GM18861 (cell line): Measurements from ENCODE around the gene SPATA3.
A peak's percentile ranks its signal among the peaks of the same experiment; 100 is the strongest.
"Not testable (repeated sequence)": the region's sequence is repeated elsewhere in the genome, so short reads cannot be mapped to it uniquely, and the experiment has no call there.

ENCODE experiments used
- ATAC-seq: cut with Tn5 transposase; IDR thresholded peaks from one replicate; pipeline ENCODE4 v1.9.1; 2021; ENCODE audit not compliant: unreplicated experiment

Gene SPATA3

GRCh38 chr2:230968314-230968713 is 27.6 kb upstream of the SPATA3 start:
- not testable (repeated sequence) for ATAC-seq

- no peak for ATAC-seq
Measured at GRCh38 chr2:230968921-230969658, 26.8 kb upstream of the SPATA3 start.

DNA sequence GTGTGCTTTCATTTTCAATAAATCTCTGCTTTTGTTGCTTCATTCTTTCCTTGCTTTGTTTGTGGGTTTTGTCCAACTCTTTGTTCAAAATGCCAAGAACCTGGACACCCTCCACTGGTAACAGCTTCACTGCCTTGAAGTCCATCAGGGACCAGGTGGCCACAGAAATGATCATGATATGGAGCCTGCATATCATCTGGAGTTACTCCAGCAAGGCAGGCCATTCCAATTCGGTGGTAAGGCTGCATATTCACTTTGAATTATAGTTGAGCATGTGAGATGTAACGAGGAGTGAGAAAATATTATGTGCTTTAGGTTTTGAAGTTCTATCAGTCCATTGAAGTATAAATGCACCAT is 26.3 kb upstream of the SPATA3 start:
- no peak for ATAC-seq

GRCh38 chr2:230972046-230972445 is 23.9 kb upstream of the SPATA3 start:
- no peak for ATAC-seq

DNA sequence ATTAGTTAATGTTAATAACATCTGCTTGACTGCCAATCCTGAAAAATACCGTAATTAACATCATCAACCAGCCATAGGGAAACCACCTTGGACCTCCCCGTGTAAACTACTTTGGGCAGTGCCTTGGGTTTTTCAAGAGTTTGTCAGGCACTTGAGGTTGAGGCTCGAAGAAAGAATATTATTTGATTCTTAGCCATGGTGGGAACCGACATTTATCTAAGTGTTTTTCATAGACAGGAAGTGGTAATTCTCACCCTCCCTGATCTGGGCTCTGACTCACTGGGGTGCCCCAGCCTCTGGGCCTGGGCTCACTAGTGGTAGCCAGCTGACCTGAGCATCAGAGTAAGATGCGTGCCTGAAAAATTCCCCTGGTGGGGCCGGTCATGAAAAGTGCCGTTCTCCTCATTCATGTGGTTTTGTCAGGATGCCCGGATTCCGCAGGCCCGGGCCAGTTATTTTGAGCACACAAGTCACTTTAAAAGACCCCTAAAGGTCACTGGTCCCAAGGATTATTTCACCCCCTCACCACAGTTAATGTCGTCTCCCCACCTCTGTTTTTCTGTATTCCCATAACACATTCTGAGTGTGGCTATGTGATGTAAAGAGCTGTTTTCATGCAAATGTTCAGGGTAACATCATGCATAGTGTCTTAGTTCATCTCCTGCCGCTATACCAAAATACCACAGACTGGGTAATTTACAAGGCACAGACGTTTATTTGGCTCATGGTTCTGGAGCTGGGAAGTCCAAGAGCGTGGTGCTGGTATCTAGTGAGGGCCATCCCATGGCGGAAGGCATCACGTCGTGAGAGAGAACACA is 21.6 kb upstream of the SPATA3 start:
- peak; percentile 78 for ATAC-seq

GRCh38 chr2:230975927-230976326 is 20.0 kb upstream of the SPATA3 start:
- no peak for ATAC-seq

DNA sequence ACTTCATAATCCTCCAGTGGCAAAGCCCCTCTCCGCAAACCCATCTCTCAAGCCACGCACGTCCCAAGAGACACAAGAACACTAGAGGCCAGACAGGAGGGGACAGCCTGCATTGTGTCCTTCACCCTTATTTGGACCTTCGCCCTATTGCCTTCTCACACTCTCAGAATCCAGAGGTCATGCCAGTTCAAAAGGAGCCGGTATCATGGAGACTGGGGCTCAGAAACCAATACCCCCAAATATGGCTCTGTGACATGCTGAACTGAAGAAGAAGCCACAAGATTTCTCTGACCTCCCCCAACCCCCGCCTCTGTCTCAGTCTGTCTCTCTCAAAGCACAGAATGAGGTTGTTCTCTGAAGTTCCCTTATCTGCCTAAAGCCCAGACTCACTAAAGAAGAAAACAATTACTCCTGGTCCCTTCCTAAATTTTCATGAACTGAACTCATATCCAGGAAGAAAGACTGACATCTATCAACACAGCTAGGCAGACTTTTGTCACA is 19.2 kb upstream of the SPATA3 start:
- no peak for ATAC-seq

- ATAC-seq = no peak
Measured at GRCh38 chr2:230980468-230980867, 15.5 kb upstream of the SPATA3 start.

GRCh38 chr2:230981704-230982103 is 14.2 kb upstream of the SPATA3 start:
- no peak for ATAC-seq

DNA sequence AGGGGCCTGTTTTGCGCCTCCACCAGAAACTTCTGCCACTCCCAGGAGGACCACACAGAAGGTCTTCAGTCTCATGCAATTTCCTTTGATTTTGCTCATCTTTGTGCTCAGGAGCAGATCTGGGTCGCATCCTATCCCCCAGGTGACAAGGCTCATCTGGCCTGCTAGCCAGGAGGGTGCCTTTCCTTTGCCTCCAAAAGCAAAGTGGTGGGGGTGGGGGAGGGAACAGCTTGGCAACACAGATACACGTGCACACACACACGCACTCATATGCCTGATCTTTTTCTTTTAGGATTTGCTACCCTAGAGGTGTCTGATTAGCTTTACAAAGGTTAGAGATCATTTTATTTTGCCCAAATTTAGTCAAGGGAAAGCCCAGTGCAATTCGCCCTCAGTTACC is 13.8 kb upstream of the SPATA3 start:
- no peak for ATAC-seq

- ATAC-seq = no peak
Measured at GRCh38 chr2:230982528-230982927, 13.4 kb upstream of the SPATA3 start.

DNA sequence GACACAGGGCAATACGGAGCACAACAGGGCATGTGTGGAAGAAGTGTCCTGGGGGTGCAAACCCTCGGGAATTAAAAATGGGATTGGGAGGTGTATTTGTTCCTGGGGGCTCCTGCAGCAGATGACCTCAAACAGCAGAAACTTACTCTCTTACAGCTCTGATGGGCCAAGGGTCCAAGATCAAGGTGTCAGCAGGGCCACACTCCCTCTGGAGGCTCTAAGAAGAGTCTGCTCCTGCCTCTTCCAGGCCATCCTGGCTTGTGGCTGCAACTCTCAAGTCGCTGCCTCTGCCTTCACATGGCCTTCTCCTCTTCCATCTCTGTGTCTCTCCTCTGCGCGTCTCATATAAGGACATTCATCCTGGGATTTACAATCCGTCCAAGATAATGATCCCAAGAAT is 12.4 kb upstream of the SPATA3 start:
- ATAC-seq = no peak

DNA sequence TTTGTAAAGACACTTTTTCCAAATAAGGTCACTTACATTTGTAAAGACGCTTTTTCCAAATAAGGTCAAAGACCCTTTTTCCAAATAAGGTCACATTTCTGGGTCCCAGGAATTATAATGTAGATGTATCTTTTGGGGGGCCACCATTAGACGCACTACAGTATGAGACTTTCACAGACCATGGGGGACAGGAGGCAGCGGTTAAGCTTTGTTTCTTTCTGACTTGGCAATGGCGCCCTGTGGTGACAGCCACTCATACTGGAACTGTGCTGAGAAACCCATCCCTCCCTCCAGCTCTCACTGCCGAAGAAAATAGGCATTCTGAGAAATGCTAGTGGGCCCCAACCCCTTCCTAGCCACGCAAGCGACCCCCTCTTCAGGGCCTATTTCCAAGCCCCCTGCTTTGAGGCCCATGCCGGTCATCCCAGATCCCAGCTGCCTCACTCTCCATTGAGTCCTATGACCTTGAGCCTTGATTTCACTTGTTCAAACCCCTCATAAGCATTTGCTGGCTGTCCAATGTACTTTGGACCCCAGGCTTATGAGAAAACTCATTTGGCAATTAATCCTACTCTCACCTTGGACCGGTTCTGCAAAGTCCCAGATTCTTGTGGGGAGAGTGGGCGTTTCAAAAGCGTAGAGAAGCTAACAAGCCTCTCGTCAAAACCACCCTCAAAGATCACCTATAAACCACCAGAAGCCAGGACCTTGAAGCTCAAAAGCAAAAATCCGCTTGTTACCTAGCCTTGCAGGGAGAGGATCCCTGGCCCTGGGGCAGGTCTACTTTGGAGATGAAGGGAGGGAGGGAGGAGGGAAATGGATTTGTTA is 11.3 kb upstream of the SPATA3 start:
- ATAC-seq = peak; percentile 66

- ATAC-seq = no peak
Measured at GRCh38 chr2:230985519-230986231, 10.2 kb upstream of the SPATA3 start.

DNA sequence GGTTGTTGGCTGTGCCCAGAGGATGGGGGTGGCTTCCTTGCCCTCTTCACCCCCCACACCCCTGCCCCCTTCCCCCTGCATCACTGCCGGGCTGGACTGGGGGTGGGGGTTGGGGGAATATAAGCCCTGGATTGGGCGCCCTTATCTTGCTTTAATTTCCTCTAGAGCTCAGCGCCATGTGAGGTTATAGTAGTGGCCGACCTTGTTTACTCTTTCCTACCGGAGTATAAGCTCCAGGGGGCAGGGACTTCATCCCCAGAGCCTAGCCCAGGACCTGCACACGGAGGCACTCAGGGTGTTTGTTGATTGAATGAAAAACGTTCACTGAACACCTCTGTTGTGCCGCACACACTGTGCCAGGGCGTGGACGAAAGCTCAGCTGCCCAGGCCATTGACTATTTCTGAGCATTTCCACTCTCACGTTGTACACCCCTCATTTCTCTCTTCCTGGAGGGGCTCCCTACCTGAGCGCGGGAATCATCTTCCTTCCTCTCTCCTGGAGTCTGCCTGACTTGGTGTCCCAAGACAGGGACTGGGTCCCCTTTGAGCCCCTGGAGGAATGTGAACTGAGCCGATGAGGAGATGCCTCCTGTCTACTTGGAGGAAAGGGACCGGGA is 9.3 kb upstream of the SPATA3 start:
- no peak for ATAC-seq

DNA sequence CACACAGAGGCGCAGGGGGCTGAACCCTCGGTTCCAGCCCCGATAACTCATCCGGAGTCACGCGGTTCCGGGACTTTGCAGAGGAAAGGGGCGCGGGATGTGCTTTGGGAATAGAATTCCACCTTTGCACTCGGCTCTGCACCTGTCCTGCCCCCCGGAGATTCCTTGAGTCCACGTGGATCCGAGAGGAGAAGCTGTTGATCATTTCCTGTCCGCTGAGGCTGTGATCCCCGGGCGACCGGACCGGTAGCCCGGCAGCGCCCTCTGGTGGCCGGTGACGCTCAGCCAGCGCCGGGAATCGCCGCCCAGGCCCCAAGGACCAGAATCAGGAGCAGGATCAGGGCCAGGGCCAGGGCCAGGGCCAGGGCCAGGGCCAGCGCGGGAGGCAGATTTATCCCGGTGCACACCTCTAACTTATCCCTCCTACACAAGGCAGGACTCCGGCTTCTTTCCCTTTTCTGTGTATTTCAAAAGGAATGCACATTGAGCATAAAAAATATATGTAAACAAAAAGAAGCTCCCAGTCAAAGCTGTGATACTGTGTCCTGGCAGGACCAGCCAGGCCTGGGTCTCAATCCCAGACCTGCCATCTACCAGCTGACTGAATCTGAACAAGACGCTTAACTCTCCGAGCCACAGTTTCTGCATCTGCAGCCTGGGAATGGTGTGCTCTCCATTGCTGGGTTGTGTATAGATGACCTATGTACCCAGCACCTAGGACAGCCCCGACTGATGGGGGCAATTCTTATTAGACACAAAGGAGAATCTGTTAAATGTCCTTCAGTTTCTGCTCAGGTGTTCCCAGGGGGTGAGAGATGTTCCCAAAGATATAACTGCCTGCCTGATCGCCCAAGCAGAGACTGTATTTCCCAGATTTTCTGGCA is 8.5 kb upstream of the SPATA3 start:
- peak; percentile 36 for ATAC-seq

- ATAC-seq = no peak
Measured at GRCh38 chr2:230989731-230990130, 6.2 kb upstream of the SPATA3 start.

GRCh38 chr2:230990131-230990898 is 5.6 kb upstream of the SPATA3 start:
- ATAC-seq = no peak

- no peak for ATAC-seq
Measured at GRCh38 chr2:230990899-230991150, 5.1 kb upstream of the SPATA3 start.
